Esophagus muscularis mucosa (tissue), 4 donors: Measurements from ENCODE around the gene KDM4E. TPM values are rescaled to one million over a fixed set of nuclear protein-coding genes. Genes with fewer than 3 reads are reported as not detected.

ENCODE experiments used
- DNase-seq: peaks from one replicate; pipeline ENCODE4 v3.0.0-alpha.2; 2017; ENCODE audit errors: extremely low spot score
- H3K27ac ChIP-seq, 4 donors: fragments of 200-600 bp; sonication (generic); replicated peaks in 1 of 4; 1 replicate in 3 of 4; 2 replicates in 1 of 4; pipeline ENCODE4 v1.5.1; 2016 to 2019; ENCODE audit warnings: mild to moderate bottlenecking in 1 of 4
- H3K27me3 ChIP-seq, 4 donors: fragments of 200-600 bp; sonication (generic); one replicate each; pipeline versions ENCODE4 v1.5.1 to v1.6.0; 2016 to 2019
- H3K36me3 ChIP-seq, 4 donors: fragments of 200-600 bp; sonication (generic); one replicate each; pipeline ENCODE4 v1.5.1; 2016 to 2019
- H3K4me1 ChIP-seq, 4 donors: fragments of 200-600 bp; sonication (generic); one replicate each; pipeline ENCODE4 v1.5.1; 2016 to 2019
- H3K4me3 ChIP-seq, 4 donors: fragments of 200-600 bp; sonication (generic); 1 replicate in 2 of 4; 2 replicates in 2 of 4; pipeline ENCODE4 v1.5.1; 2016 to 2019; ENCODE audit warnings: mild to moderate bottlenecking in 4 of 4, moderate library complexity in 1 of 4
- H3K9me3 ChIP-seq, 4 donors: fragments of 200-600 bp; sonication (generic); 1 replicate in 3 of 4; 2 replicates in 1 of 4; pipeline ENCODE4 v1.5.1; 2016 to 2019
- EP300 ChIP-seq: sonication (generic); formaldehyde crosslinking; IDR thresholded peaks from one replicate; pipeline ENCODE4 v1.6.1; 2017; ENCODE audit warnings: antibody characterized with exemption
- POLR2A ChIP-seq: fragments of 450-650 bp; IDR thresholded peaks from one replicate; pipeline ENCODE4 v1.6.1; 2017; ENCODE audit warnings: antibody characterized with exemption, moderate library complexity, mild to moderate bottlenecking, low read depth
- POLR2AphosphoS5 ChIP-seq, 2 donors: sonication (generic); formaldehyde crosslinking; IDR thresholded peaks; one replicate each; pipeline ENCODE4 v1.6.1; 2017; ENCODE audit warnings: antibody characterized with exemption in 2 of 2
- WGBS: methylation state at CpG from one replicate; pipeline ENCODE4 v1.1.5; 2018; 5-methylcytosine and 5-hydroxymethylcytosine counted together
- intact Hi-C: fragments of 100-400 bp; cut with DNase I; formaldehyde crosslinking; loops from one replicate; pipeline ENCODE4 v1.15.1; 2023
- total RNA-seq, 4 donors: library from RNA; depleted of rRNA; stranded (reverse); fragments of >200 nt; gene quantifications; one replicate each; pipeline versions ENCODE4 v1.1.0 to v1.2.1, GENCODE V29; 2016
- TF ChIP-seq, protein P1 (sequence below), 3 experiments: fragments of 200-600 bp in 2 of 3; fragments of 450-650 bp in 1 of 3; sonication (generic) in 2 of 3; IDR thresholded peaks; one replicate each; pipeline ENCODE4 v1.5.1; 2017 to 2019; ENCODE audit warnings: antibody characterized with exemption in 3 of 3, mild to moderate bottlenecking in 2 of 3, moderate library complexity in 1 of 3

KDM4E gene
- total RNA-seq, 4 donors from 2014 or later, result not detected

DNA sequence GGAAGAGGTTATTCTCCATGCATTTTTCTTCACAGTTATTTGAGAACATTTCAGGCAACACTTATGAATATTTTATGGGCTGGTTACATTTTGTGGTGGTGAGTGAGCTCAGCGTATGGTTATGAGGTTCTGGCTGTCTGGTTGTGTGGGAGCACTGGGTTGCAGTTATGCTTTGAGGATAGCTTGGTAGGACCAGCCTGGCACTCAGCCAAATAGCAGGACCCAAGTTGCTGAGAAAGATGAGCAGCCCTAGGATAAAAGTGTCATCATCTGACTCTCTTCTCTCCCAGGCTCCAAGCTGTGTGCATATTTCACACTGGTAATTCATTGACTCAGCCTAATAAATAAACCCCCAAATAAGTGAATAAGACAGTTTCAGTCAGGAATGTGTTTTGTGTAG, 33.6 kb downstream of the KDM4E start:
- intact Hi-C loops, result no loop called here
- TF ChIP-seq POLR2AphosphoS5 (IDR thresholded peaks at IDR 0.05), result no peak
- no peak for TF ChIP-seq EP300
- TF ChIP-seq, protein P1, sequence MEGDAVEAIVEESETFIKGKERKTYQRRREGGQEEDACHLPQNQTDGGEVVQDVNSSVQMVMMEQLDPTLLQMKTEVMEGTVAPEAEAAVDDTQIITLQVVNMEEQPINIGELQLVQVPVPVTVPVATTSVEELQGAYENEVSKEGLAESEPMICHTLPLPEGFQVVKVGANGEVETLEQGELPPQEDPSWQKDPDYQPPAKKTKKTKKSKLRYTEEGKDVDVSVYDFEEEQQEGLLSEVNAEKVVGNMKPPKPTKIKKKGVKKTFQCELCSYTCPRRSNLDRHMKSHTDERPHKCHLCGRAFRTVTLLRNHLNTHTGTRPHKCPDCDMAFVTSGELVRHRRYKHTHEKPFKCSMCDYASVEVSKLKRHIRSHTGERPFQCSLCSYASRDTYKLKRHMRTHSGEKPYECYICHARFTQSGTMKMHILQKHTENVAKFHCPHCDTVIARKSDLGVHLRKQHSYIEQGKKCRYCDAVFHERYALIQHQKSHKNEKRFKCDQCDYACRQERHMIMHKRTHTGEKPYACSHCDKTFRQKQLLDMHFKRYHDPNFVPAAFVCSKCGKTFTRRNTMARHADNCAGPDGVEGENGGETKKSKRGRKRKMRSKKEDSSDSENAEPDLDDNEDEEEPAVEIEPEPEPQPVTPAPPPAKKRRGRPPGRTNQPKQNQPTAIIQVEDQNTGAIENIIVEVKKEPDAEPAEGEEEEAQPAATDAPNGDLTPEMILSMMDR (IDR thresholded peaks at IDR 0.05), result no peak
- no peak for TF ChIP-seq POLR2A
- no peak overlapping the region for H3K27ac ChIP-seq
- 73% methylated on average over 1 of the region's 1 CpG for WGBS
- no peaks in the 10 kb centered on the region for H3K4me1 ChIP-seq
- H3K4me3 ChIP-seq, result no peak overlapping the region
- H3K9me3 ChIP-seq, result no peaks in the 10 kb centered on the region
- peak; percentile 42 for DNase-seq
- H3K27me3 ChIP-seq, result peaks cover 0 to 12% (median 3%) of the 10 kb centered on the region in 4 donors
- no peaks in the 10 kb centered on the region for H3K36me3 ChIP-seq

DNA sequence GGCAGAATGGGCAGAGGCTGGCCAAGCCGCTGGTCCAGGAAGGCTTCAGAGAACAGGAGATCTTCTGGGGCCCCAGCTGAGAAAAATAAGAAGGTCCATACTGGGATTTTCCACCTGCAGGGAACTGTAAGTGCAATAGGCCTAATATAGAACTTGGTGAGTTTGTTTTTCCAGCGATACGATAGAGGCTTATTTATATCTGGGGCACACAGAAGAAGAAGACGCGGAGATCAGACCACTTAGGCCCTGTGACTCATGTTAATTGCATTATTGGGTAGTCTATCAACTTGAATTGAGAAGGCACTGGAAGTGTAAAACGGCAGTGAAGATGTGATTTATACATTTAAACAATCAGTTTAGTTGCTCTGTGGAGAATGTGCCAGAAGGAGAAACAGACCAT, 34.0 kb downstream of the KDM4E start:
- H3K4me1 ChIP-seq, result no peaks in the 10 kb centered on the region
- H3K36me3 ChIP-seq, result no peaks in the 10 kb centered on the region
- no peaks in the 10 kb centered on the region for H3K9me3 ChIP-seq
- H3K4me3 ChIP-seq, result no peak overlapping the region
- DNase-seq, result peak; percentile 53
- TF ChIP-seq, protein P1 (IDR thresholded peaks at IDR 0.05), result no peak
- TF ChIP-seq POLR2AphosphoS5 (IDR thresholded peaks at IDR 0.05), result no peak
- no peak for TF ChIP-seq POLR2A
- no peak for TF ChIP-seq EP300
- H3K27ac ChIP-seq, result no peak overlapping the region
- peaks cover 0 to 8% (median 3%) of the 10 kb centered on the region in 4 donors for H3K27me3 ChIP-seq
- WGBS, result 85% methylated on average over 6 of the region's 6 CpGs
- intact Hi-C loops, result no loop called here

DNA sequence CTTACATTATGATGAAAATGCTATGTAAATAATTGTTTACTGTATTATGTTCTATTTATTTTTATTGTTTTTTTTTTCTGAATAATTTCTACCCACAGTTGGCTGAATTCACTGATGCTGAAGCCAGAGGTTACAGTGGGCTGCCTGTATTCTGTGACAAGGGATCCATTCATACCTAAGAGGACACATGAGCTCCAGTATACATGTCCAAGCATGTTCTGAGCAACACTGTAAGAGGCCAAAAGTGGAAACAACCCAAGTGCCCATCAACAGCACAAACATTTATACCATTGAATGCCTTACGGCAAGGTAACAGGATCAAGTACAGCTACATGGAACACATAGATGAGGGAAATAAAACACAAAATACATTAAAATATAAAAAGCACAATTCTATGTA, 40.3 kb downstream of the KDM4E start:
- TF ChIP-seq EP300, result no peak
- no peak for TF ChIP-seq POLR2A
- TF ChIP-seq, protein P1 (IDR thresholded peaks at IDR 0.05), result no peak
- TF ChIP-seq POLR2AphosphoS5 (IDR thresholded peaks at IDR 0.05), result no peak
- Histone ChIP-seq H3K4me3 (no peak overlapping the region), H3K36me3 (no peaks in the 10 kb centered on the region), H3K9me3 (no peaks in the 10 kb centered on the region), H3K4me1 (peaks cover 11 to 22% (median 21%) of the 10 kb centered on the region in 4 donors), H3K27me3 (peaks cover 0 to 7% (median 0%) of the 10 kb centered on the region in 4 donors), H3K27ac (no peak overlapping the region)
- intact Hi-C loops, result loop anchor here (5.0 kb wide), 2 partner anchors 637 to 702 kb away; no protein-coding TSS in a partner anchor
- no peak for DNase-seq
- WGBS, result 96% methylated on average over 1 of the region's 1 CpG

DNA sequence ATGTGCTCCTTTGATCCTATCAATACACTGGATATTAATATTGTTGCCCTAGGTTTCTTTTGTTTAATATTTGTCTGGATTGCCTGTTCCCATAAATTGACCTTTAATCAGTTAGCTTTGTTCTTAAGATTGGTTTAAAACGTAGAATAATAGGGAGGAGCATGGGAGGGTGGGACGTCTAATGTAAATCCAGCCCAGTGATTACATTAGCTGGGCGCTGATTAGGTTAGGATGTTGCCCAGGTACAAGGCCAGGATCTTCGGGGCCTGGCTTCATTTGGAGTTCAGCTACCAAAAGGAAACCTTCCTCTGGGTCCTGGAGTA, 41.6 kb downstream of the KDM4E start, which contains the start of gene SRSF8:
Gene SRSF8, plus strand, starts transcription at position 204 of the 323 bp plus-strand sequence. CDS start 308 bp downstream, outside the sequence.
- WGBS, result 0% methylated on average over 4 of the region's 4 CpGs
- TF ChIP-seq POLR2A (no peak), EP300 (no peak), POLR2AphosphoS5 (IDR thresholded peaks at IDR 0.05) (no peak)
- TF ChIP-seq, protein P1 (IDR thresholded peaks at IDR 0.05), result no peak
- H3K27ac ChIP-seq, result peak within 1 kb of the TSS; percentile 97 to 98 (median 98)
- peak within 1 kb of the TSS; percentile 78 to 89 (median 84) for H3K4me3 ChIP-seq
- H3K27me3 ChIP-seq, result peaks cover 0 to 7% (median 0%) of the 10 kb centered on the region in 4 donors
- intact Hi-C loops, result loop anchor here (5.0 kb wide), 2 partner anchors 636 to 701 kb away; no protein-coding TSS in a partner anchor
- peaks cover 0 to 5% (median 0%) of the 10 kb centered on the region in 4 donors for H3K36me3 ChIP-seq
- no peak for DNase-seq
- H3K9me3 ChIP-seq, result no peaks in the 10 kb centered on the region
- peaks cover 11 to 28% (median 26%) of the 10 kb centered on the region in 4 donors for H3K4me1 ChIP-seq
